Small intestine (tissue), 7 donors: ENCODE data around the gene CPB2. TPM values are rescaled to one million over a fixed set of nuclear protein-coding genes. Genes with fewer than 3 reads are reported as not detected.

ENCODE experiments used
- DNase-seq, 2 donors: peaks; one replicate each; pipeline versions ENCODE4 v3.0.0 to v3.0.0-alpha.2; 2013
- FAIRE-seq: peaks from 2 replicates; lab custom pipeline; 2012; peaks lifted over from hg19 to GRCh38; lab: Jason Lieb, UNC
- H3K27ac ChIP-seq, 3 donors: one replicate each; pipeline ENCODE4 v1.5.1; 2013; ENCODE audit warnings: low read length in 2 of 3, mild to moderate bottlenecking in 2 of 3, control low read depth in 1 of 3, inconsistent platforms in 1 of 3, low read depth in 1 of 3, moderate library complexity in 1 of 3
- H3K27me3 ChIP-seq, 3 donors: one replicate each; pipeline ENCODE4 v1.6.1; 2013; ENCODE audit warnings: low read length in 3 of 3, inconsistent platforms in 1 of 3; ENCODE audit not compliant: control insufficient read depth in 3 of 3, insufficient read depth in 3 of 3
- H3K36me3 ChIP-seq, 3 donors: one replicate each; pipeline ENCODE4 v1.6.1; 2013; ENCODE audit warnings: low read length in 3 of 3, inconsistent platforms in 1 of 3, low read depth in 1 of 3, mild to moderate bottlenecking in 1 of 3, moderate library complexity in 1 of 3; ENCODE audit not compliant: control insufficient read depth in 3 of 3, insufficient read depth in 2 of 3
- H3K4me1 ChIP-seq, 3 donors: one replicate each; pipeline ENCODE4 v1.6.1; 2013; ENCODE audit warnings: low read length in 2 of 3, inconsistent platforms in 1 of 3, low read depth in 1 of 3, mild to moderate bottlenecking in 1 of 3, moderate library complexity in 1 of 3; ENCODE audit not compliant: control insufficient read depth in 3 of 3, insufficient read depth in 2 of 3
- H3K4me3 ChIP-seq, 3 donors: one replicate each; pipeline ENCODE4 v1.5.1; 2013; ENCODE audit warnings: low read length in 3 of 3, control low read depth in 1 of 3, inconsistent platforms in 1 of 3, low read depth in 1 of 3, mild to moderate bottlenecking in 1 of 3, moderate library complexity in 1 of 3
- H3K9me3 ChIP-seq, 2 donors: one replicate each; pipeline ENCODE4 v1.6.1; 2013; ENCODE audit warnings: low read depth in 1 of 2, low read length in 1 of 2; ENCODE audit not compliant: control insufficient read depth in 2 of 2, insufficient read depth in 1 of 2
- WGBS, 3 donors: extraction: QIAGEN DNeasy Blood & Tissue Kit; methylation state at CpG; one replicate each; pipeline ENCODE4 v1.1.7; 2013; 5-methylcytosine and 5-hydroxymethylcytosine counted together
- polyA plus RNA-seq, 4 donors: library from polyadenylated mRNA; stranded (reverse) in 3 of 4; unstranded in 1 of 4; fragments of 200-250 nt in 3 of 4; fragments of 120-200 nt in 1 of 4; gene quantifications; one replicate each; pipeline versions ENCODE4 v1.2.1 to v1.2.3, GENCODE V29; 2013
- donor health status: healthy with polysubstance abuse.
- donor health status: control.
- donor health status: control.
- donor health status: Bipolar disorder and iron deficiency.
- donor health status: healthy.

The CPB2 gene
- polyA plus RNA-seq, 4 donors, result 0.06 TPM; not detected in 3

DNA sequence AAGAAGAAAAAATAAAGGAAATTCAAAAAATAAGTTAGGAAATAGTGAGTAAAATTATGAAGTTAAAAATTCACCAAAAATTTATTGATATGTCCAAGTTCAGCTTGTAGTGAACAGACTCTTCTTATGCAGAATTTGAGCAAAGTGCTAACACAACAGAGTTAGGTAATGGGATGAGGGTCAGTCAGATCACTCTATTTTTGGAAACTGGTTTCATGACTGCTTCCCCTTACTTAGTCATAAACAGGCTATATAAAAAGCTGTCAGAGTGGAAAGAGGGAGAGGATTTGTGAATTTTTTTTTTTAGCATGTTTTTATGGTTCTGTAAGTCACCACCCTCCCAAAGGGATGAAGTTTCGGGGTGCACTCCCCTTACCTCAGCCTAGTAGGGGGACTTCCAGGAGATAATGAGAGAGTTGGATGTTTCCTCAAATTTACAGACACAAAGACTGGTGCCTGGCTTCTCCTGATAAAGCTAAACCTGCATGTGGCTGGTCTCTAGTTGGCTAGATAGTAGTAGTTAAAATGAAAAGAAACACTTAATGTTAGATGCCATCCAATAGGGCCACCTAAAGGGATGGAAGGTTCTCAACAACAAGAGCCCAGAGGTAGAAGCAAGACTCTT is 4.5 kb downstream of the CPB2 start:
- H3K9me3 ChIP-seq, result no peaks in the 10 kb centered on the region
- 72 to 83% (median 74%) methylated on average over 1 of the region's 1 CpG for whole genome bisulfite sequencing, 3 donors
- no peak for DNase-seq
- H3K27ac ChIP-seq, result no peak overlapping the region
- H3K4me1 ChIP-seq, result no peaks in the 10 kb centered on the region
- no peaks in the 10 kb centered on the region for H3K36me3 ChIP-seq
- no peak overlapping the region for H3K4me3 ChIP-seq
- peaks cover 0 to 2% (median 0%) of the 10 kb centered on the region in 3 donors for H3K27me3 ChIP-seq
- no peak for FAIRE-seq

DNA sequence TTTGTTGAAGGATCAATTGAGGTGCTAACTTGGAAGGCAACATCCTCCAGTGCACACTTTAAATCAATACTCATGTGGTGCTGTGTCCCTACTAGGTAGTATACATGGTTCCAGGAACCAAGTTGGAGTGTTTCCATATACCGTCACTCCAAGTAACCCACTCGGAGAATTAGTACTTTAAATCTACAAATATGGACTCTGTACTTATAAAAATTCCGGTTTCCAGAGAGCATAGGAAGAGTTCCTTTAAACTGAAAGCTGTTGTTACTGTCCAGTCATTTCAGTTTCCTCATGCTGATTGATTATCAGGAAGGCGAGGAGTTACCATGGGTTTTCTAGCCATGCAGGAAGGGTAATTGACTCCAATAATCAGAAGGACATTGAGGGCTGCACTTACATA is 7.2 kb downstream of the CPB2 start:
- 27 to 74% (median 34%) methylated on average over 4 of the region's 4 CpGs for WGBS, 3 donors
- no peak for FAIRE-seq
- no peak for DNase-seq
- Histone ChIP-seq H3K36me3 (no peaks in the 10 kb centered on the region), H3K4me3 (no peak overlapping the region), H3K9me3 (no peaks in the 10 kb centered on the region), H3K4me1 (no peaks in the 10 kb centered on the region), H3K27ac (no peak overlapping the region), H3K27me3 (no peaks in the 10 kb centered on the region)

DNA sequence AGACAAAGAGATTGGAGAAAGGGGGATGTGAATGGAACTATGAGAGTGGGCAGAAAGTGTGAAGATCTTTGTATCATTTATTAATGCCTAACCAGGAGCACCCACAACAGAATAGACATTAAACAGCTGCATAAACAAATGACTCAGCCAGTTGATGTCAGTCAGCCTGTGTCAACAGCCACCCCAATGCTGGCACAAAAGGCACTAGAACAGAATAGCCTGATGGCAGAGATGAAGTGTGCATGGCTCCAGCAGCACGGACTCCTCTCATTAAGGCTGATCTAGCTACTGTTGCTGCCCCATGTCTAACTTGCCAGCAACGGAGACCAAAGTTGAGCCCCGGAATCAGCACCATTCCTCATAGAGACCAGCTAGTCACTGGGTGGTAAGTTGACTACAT is 7.8 kb downstream of the CPB2 start:
- 63 to 80% (median 78%) methylated on average over 3 of the region's 3 CpGs for WGBS, 3 donors
- Histone ChIP-seq H3K27me3 (no peaks in the 10 kb centered on the region), H3K36me3 (no peaks in the 10 kb centered on the region), H3K9me3 (no peaks in the 10 kb centered on the region), H3K4me3 (no peak overlapping the region), H3K27ac (no peak overlapping the region), H3K4me1 (no peaks in the 10 kb centered on the region)
- no peak for DNase-seq
- no peak for FAIRE-seq

DNA sequence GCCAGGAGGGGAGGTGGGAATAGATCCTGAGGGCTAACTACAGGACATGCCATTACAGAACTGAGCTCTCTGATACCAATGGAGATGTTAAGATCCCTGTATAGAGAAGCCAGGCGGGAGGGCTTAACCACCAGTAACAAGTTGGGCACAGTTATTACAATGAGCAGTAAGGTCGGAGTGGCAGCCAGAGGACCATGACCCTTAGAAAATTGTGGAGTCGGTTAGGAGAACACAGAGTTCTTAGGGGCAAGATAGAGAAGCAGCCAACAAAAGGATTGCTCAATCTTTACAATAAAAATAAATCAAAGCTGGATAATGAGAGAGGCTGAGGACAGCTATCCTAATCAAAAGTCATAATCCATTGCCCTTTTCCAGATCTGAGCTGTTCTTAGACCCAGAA is 10.4 kb downstream of the CPB2 start:
- Histone ChIP-seq H3K27ac (no peak overlapping the region), H3K9me3 (no peaks in the 10 kb centered on the region), H3K27me3 (no peaks in the 10 kb centered on the region), H3K4me1 (no peaks in the 10 kb centered on the region), H3K4me3 (no peak overlapping the region), H3K36me3 (no peaks in the 10 kb centered on the region)
- DNase-seq (no peak), FAIRE-seq (no peak)
- WGBS, 3 donors, result 61 to 88% (median 82%) methylated on average over 3 of the region's 3 CpGs

DNA sequence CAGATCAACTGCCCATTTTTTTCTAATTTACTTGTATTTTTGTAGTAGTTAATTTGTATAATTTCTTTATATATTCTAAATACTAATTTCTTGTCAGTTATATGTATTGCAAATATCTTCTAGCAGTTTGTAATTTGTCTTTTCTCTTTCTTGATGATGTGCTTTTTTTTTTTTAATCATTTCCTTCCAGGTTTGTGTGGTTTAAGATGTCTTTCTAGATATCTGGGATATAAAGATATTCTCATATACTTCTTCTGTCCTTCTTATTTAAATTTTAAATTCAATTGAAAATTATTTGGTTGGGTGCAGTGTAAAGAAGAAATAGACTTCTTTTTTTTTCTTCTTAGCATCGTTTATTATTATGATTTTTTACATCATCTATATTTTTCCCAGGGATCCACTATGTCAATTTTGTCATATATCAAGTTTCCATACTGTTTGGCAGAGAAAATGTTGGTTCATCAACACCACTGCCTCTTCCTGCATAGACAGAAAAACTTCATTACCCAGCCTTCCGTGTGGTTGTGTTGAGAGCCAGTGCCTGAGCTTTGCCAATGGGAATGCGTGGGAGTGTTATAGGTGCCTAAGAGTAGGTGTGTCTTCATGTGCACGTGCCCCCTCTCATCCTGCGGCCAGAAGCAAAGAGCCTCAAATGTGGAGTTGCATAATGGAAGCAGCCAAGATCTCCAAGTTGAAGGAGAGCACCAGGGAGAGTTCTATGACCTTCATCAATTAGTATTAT is 15.8 kb downstream of the CPB2 start:
- no peaks in the 10 kb centered on the region for H3K4me1 ChIP-seq
- no peak overlapping the region for H3K4me3 ChIP-seq
- DNase-seq, result no peak
- WGBS, 3 donors, result 74 to 85% (median 79%) methylated on average over 5 of the region's 5 CpGs
- H3K9me3 ChIP-seq, result no peaks in the 10 kb centered on the region
- H3K27ac ChIP-seq, result no peak overlapping the region
- no peak for FAIRE-seq
- H3K36me3 ChIP-seq, result no peaks in the 10 kb centered on the region
- H3K27me3 ChIP-seq, result no peaks in the 10 kb centered on the region

DNA sequence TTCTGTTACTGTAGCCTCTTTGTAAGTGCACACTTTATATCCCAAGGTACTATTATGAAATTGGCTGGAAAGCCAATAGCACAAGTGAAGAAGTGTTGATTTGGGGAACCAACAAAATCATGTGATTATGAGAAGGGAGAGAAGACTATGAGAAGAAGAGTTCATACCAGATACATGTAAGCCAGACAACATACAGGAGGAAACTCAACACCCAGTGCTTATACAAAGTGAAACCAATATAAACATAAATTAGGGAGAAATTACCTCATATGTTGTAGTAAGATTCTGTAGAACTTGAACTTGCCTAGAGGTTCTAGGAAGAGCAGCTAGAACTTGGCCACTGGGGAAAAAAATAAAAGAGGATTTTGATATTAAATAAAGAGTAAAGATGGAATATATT is 17.4 kb downstream of the CPB2 start:
- Histone ChIP-seq H3K27ac (no peak overlapping the region), H3K27me3 (no peaks in the 10 kb centered on the region), H3K4me1 (no peaks in the 10 kb centered on the region), H3K36me3 (no peaks in the 10 kb centered on the region), H3K4me3 (no peak overlapping the region), H3K9me3 (no peaks in the 10 kb centered on the region)
- DNase-seq (no peak), FAIRE-seq (no peak)

DNA sequence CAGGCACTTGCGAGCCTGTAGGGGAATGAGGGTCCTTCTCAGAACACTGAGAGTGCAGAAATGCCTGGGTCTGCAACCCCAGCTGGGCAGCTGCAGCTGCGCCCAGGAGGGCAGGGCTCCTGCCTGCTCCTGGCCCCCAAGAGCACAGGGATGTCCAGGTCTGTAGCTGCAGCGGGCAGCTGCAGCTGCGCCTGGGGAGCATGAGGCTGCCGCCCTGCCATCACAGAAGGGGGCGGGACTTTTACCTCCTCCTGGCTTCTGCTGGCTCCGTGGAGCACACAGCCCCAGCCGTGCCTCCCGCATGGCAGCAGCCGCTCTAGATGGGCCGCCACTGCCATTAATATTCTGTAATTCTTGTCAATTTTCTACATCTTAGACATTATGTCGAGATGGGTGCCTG is 17.8 kb downstream of the CPB2 start:
- Histone ChIP-seq H3K27ac (no peak overlapping the region), H3K4me1 (no peaks in the 10 kb centered on the region), H3K27me3 (no peaks in the 10 kb centered on the region), H3K36me3 (no peaks in the 10 kb centered on the region), H3K9me3 (no peaks in the 10 kb centered on the region), H3K4me3 (no peak overlapping the region)
- 88 to 92% (median 91%) methylated on average over 12 of the region's 12 CpGs for WGBS, 3 donors
- no peak for DNase-seq
- no peak for FAIRE-seq

DNA sequence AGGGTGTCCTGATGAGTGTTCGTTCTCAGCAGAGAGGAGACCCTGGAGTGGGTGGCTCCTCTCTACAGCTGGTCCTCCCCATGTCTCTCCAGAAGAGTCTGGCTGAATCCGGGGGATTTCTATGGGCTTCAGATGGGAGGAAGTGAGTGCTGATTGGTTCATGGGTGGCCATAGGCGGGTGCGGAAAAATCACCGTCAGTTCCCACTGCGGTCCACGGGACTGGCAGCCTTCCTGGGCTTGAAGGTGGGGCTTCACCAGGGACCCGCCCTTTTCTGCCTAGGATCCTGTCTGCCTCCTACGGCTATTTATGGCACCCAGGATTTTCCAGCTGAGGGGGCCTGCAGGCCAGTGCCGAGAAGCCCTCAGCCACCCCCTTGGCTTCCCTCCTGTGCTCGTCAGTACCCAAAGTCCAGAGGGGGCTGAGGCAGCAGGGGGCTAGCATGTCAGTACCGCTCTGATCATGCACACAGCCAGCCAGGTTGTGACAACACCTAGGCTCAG is 18.4 kb downstream of the CPB2 start:
- H3K27me3 ChIP-seq, result no peaks in the 10 kb centered on the region
- H3K27ac ChIP-seq, result no peak overlapping the region
- DNase-seq, result no peak
- no peaks in the 10 kb centered on the region for H3K9me3 ChIP-seq
- H3K36me3 ChIP-seq, result no peaks in the 10 kb centered on the region
- H3K4me3 ChIP-seq, result no peak overlapping the region
- WGBS, 3 donors, result 77 to 83% (median 80%) methylated on average over 12 of the region's 12 CpGs
- FAIRE-seq, result no peak
- H3K4me1 ChIP-seq, result no peaks in the 10 kb centered on the region
